Measurements from ENCODE around the gene CNN2.

CNN2 gene

GRCh38 chr19:989381-990081 lies 36.9 kb upstream of the CNN2 start:
- Histone ChIP-seq H3K4me3 (ENCODE audit: low read depth in 1 of 2, low read length in 2 of 2) (no peak overlapping the region), H3K4me2 (ENCODE audit: insufficient read depth, low read length) (no peak overlapping the region), H4K20me1 (ENCODE audit: insufficient read depth, low read length) (peaks cover 50% of the 10 kb centered on the region), H3K27me3 (ENCODE audit: insufficient read depth, low read length, poor library complexity) (no peaks in the 10 kb centered on the region), H3K9me3 (ENCODE audit: insufficient read depth, low read length, severe bottlenecking) (no peaks in the 10 kb centered on the region), H3K9ac (ENCODE audit: low read depth, low read length) (no peak overlapping the region), H3K27ac (ENCODE audit: low read length) (no peak overlapping the region), H2AFZ (ENCODE audit: low read depth, low read length) (no peak overlapping the region), H3K4me1 (ENCODE audit: insufficient read depth, low read length) (peaks cover 16% of the 10 kb centered on the region), H3K79me2 (ENCODE audit: insufficient read depth, low read length) (peaks cover 23% of the 10 kb centered on the region), H3K36me3 (ENCODE audit: insufficient read depth, low read length) (peaks cover 80% of the 10 kb centered on the region)
- DNase-seq (no peak), ATAC-seq (ENCODE audit: insufficient read depth, low read depth) (0 out of 3 replicates have a peak, but pooled peaks have one; percentile 11)
- TF ChIP-seq EZH2 (IDR thresholded peaks at IDR 0.05; ENCODE audit: borderline replicate concordance, low read depth, low read length, severe bottlenecking) (no peak), CTCF (IDR thresholded peaks at IDR 0.05; ENCODE audit: borderline replicate concordance, extremely low read depth, low read length, poor library complexity, severe bottlenecking) (peak; percentile 48)

DNA sequence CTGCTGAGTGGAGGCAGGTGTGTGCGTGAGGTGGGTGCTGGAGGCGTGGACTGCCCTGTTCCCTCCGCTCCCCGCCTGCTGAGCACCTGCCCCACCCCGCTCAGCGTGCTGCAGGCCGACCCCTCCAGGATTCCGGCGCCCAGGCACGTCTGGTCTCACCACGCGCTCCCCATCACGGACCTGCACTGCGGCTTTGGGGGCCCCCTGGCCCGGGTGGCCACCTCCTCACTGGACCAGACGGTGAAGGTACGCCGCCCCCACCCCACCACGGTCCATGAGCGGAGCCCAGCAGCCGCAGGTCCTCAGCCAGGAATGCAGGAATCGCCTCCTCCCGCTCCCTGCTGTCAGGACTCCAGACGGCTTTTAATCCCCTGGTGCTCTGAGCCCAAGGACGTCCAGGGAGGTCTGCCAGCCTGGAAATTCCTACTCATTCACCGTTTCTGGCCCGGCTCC lies 36.3 kb upstream of the CNN2 start:
- H4K20me1 ChIP-seq (ENCODE audit: insufficient read depth, low read length): peaks cover 52% of the 10 kb centered on the region

DNA sequence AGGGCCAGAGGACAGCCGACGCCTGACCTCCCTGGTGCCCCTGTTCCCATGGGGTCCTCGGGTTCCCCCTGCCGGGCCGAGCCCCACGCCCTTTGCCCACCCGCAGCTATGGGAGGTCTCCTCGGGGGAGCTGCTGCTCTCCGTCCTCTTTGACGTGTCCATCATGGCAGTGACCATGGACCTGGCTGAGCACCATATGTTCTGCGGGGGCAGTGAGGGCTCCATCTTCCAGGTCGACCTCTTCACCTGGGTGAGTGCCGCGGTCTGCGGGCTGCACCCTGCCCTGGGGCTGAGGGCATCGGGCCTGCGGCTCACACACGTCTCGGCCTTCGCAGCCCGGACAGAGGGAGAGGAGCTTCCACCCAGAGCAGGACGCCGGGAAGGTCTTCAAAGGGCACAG lies 35.7 kb upstream of the CNN2 start:
- H3K27ac ChIP-seq (ENCODE audit: low read length): no peak overlapping the region
- no peaks in the 10 kb centered on the region for H3K27me3 ChIP-seq (ENCODE audit: insufficient read depth, low read length, poor library complexity)
- no peak overlapping the region for H3K4me3 ChIP-seq (ENCODE audit: low read depth in 1 of 2, low read length in 2 of 2)
- H2AFZ ChIP-seq (ENCODE audit: low read depth, low read length): no peak overlapping the region
- no peak for TF ChIP-seq CTCF (IDR thresholded peaks at IDR 0.05; ENCODE audit: borderline replicate concordance, extremely low read depth, low read length, poor library complexity, severe bottlenecking)
- TF ChIP-seq EZH2 (IDR thresholded peaks at IDR 0.05; ENCODE audit: borderline replicate concordance, low read depth, low read length, severe bottlenecking): no peak
- H4K20me1 ChIP-seq (ENCODE audit: insufficient read depth, low read length): peaks cover 51% of the 10 kb centered on the region
- no peak for DNase-seq
- no peak overlapping the region for H3K4me2 ChIP-seq (ENCODE audit: insufficient read depth, low read length)
- no peaks in the 10 kb centered on the region for H3K9me3 ChIP-seq (ENCODE audit: insufficient read depth, low read length, severe bottlenecking)
- no peak overlapping the region for H3K9ac ChIP-seq (ENCODE audit: low read depth, low read length)
- peaks cover 76% of the 10 kb centered on the region for H3K36me3 ChIP-seq (ENCODE audit: insufficient read depth, low read length)
- no peak for ATAC-seq (ENCODE audit: insufficient read depth, low read depth)
- peaks cover 5% of the 10 kb centered on the region for H3K4me1 ChIP-seq (ENCODE audit: insufficient read depth, low read length)
- peaks cover 10% of the 10 kb centered on the region for H3K79me2 ChIP-seq (ENCODE audit: insufficient read depth, low read length)

More for the DNA sequence above, 36.3 kb upstream of the CNN2 start:
- H3K4me1 ChIP-seq (ENCODE audit: insufficient read depth, low read length): peaks cover 11% of the 10 kb centered on the region
- H3K36me3 ChIP-seq (ENCODE audit: insufficient read depth, low read length): peaks cover 80% of the 10 kb centered on the region
- H3K9ac ChIP-seq (ENCODE audit: low read depth, low read length): no peak overlapping the region
- H3K27me3 ChIP-seq (ENCODE audit: insufficient read depth, low read length, poor library complexity): no peaks in the 10 kb centered on the region
- ATAC-seq (ENCODE audit: insufficient read depth, low read depth) (no peak), DNase-seq (no peak)
- TF ChIP-seq CTCF (IDR thresholded peaks at IDR 0.05; ENCODE audit: borderline replicate concordance, extremely low read depth, low read length, poor library complexity, severe bottlenecking) (no peak), EZH2 (IDR thresholded peaks at IDR 0.05; ENCODE audit: borderline replicate concordance, low read depth, low read length, severe bottlenecking) (no peak)
- peaks cover 16% of the 10 kb centered on the region for H3K79me2 ChIP-seq (ENCODE audit: insufficient read depth, low read length)
- H3K9me3 ChIP-seq (ENCODE audit: insufficient read depth, low read length, severe bottlenecking): no peaks in the 10 kb centered on the region
- no peak overlapping the region for H3K4me2 ChIP-seq (ENCODE audit: insufficient read depth, low read length)
- no peak overlapping the region for H2AFZ ChIP-seq (ENCODE audit: low read depth, low read length)
- H3K27ac ChIP-seq (ENCODE audit: low read length): no peak overlapping the region
- H3K4me3 ChIP-seq (ENCODE audit: low read depth in 1 of 2, low read length in 2 of 2): no peak overlapping the region

Data from DND-41 (cell line).